HepG2 (cell line): Measurements from ENCODE around the gene CSNK1A1. TPM values are rescaled to one million over a fixed set of nuclear protein-coding genes. Genes with fewer than 3 reads are reported as not detected.

Experiments used
- ATAC-seq: fragments of 200-7000 bp; cut with Tn5 transposase; 3 replicates; pipeline ENCODE4 v1.9.1; 2020; ENCODE audit warnings: mild to moderate bottlenecking, moderate library complexity
- BruUV-seq: library from RNA; stranded (reverse); fragments of 400-500 nt; replicated peaks from 2 replicates; lab custom pipeline; 2021; lab: Mats Ljungman, UMichigan
- CTCF ChIA-PET: fragments of 300-600 bp; formaldehyde crosslinking; extraction: SDS; loops from one replicate; lab custom pipeline; 2021; ENCODE audit warnings: low total read pairs, inconsistent platforms, low intra/inter-chr PET ratio; lab: Yijun Ruan, JAX
- POLR2A ChIA-PET: fragments of 350-600 bp; sonication (Branson Sonifier 250); formaldehyde crosslinking; loops from one replicate; lab custom pipeline; 2020; ENCODE audit warnings: antibody characterized with exemption, inconsistent platforms; lab: Yijun Ruan, JAX
- DNase-seq: peaks from one replicate; pipeline ENCODE4 v3.0.0-alpha.2; 2015; ENCODE audit warnings: low spot score
- FAIRE-seq: peaks from 3 replicates; lab custom pipeline; 2011; peaks lifted over from hg19 to GRCh38; lab: Jason Lieb, UNC
- H2AFZ ChIP-seq: one replicate; pipeline ENCODE4 v1.6.1; 2011; ENCODE audit warnings: low read length, inconsistent platforms
- H3K27ac ChIP-seq: fragments of 300-600 bp; 3 replicates; pipeline ENCODE4 v1.8.0; 2011; ENCODE audit warnings: mixed run types, mild to moderate bottlenecking, mixed read lengths, low read length, inconsistent platforms; ENCODE audit not compliant: insufficient read depth; ENCODE audit errors: extremely low read length
- H3K27me3 ChIP-seq, 2 experiments: fragments of 200-600 bp in 1 of 2; 2 replicates in 1 of 2; 3 replicates in 1 of 2; pipeline versions ENCODE4 v1.6.0 to v1.8.0; 2011; ENCODE audit warnings: low read length in 2 of 2, mild to moderate bottlenecking in 2 of 2, moderate library complexity in 2 of 2, inconsistent platforms in 1 of 2; ENCODE audit not compliant: insufficient read depth in 2 of 2, control insufficient read depth in 1 of 2
- H3K36me3 ChIP-seq, 2 experiments: fragments of 200-600 bp in 1 of 2; replicated peaks in 1 of 2; 2 replicates in 1 of 2; 3 replicates in 1 of 2; pipeline versions ENCODE4 v1.5.1 to v1.8.0; 2011; ENCODE audit warnings: low read length in 2 of 2, inconsistent platforms in 1 of 2; ENCODE audit not compliant: insufficient read depth in 2 of 2, control insufficient read depth in 1 of 2
- H3K4me1 ChIP-seq: 2 replicates; pipeline ENCODE4 v1.5.1; 2012; ENCODE audit warnings: low read length, inconsistent platforms; ENCODE audit not compliant: insufficient read depth
- H3K4me2 ChIP-seq: 2 replicates; pipeline ENCODE4 v1.6.0; 2011; ENCODE audit warnings: low read depth, low read length, inconsistent platforms
- H3K4me3 ChIP-seq, 3 experiments: fragments of 200-600 bp in 1 of 3; sonication (generic), shearing (Covaris generic) in 1 of 3; replicated peaks in 1 of 3; 2 replicates each; pipeline ENCODE4 v1.5.1; 2011 to 2016; ENCODE audit warnings: low read length in 3 of 3, inconsistent platforms in 2 of 3, low read depth in 2 of 3, mild to moderate bottlenecking in 2 of 3, control low read depth in 1 of 3, mixed read lengths in 1 of 3; ENCODE audit not compliant: insufficient read depth in 1 of 3
- H3K79me2 ChIP-seq: one replicate; pipeline ENCODE4 v1.6.1; 2011; ENCODE audit warnings: low read length, inconsistent platforms; ENCODE audit not compliant: insufficient read depth
- H3K9ac ChIP-seq: 2 replicates; pipeline ENCODE4 v1.6.0; 2011; ENCODE audit warnings: mild to moderate bottlenecking, low read depth, low read length, inconsistent platforms; ENCODE audit not compliant: insufficient read depth
- H3K9me3 ChIP-seq: 2 replicates; pipeline ENCODE4 v1.5.1; 2012; ENCODE audit warnings: mild to moderate bottlenecking, low read length
- H4K20me1 ChIP-seq: 2 replicates; pipeline ENCODE4 v1.6.0; 2011; ENCODE audit warnings: inconsistent platforms, mild to moderate bottlenecking, low read length, moderate library complexity; ENCODE audit not compliant: insufficient read depth
- HINFP ChIP-seq: sonication (generic); formaldehyde crosslinking; IDR thresholded peaks from 2 replicates; pipeline ENCODE4 v1.4.0; 2020; ENCODE audit warnings: low read depth, mild to moderate bottlenecking, missing genetic modification reagents
- HNRNPH1 ChIP-seq: fragments of 200-400 bp; formaldehyde crosslinking; optimal IDR thresholded peaks from 2 replicates; pipeline ENCODE3; 2017; ENCODE audit warnings: mild to moderate bottlenecking, low read depth, low read length
- KLF13 ChIP-seq: sonication (generic); formaldehyde crosslinking; IDR thresholded peaks from 2 replicates; pipeline ENCODE4 v1.4.0; 2020; ENCODE audit warnings: mild to moderate bottlenecking, missing genetic modification reagents
- MAX ChIP-seq: IDR thresholded peaks from 2 replicates; pipeline ENCODE4 v1.6.1; 2012; ENCODE audit warnings: inconsistent platforms
- MBD4 ChIP-seq: IDR thresholded peaks from 2 replicates; pipeline ENCODE4 v1.6.1; 2012; ENCODE audit warnings: low read length, inconsistent platforms, borderline replicate concordance
- MIER2 ChIP-seq: IDR thresholded peaks from 2 replicates; pipeline ENCODE4 v1.6.1; 2016; ENCODE audit warnings: missing biosample characterization, missing genetic modification reagents
- MLX ChIP-seq: IDR thresholded peaks from 2 replicates; pipeline ENCODE4 v1.6.1; 2016
- MTA3 ChIP-seq: sonication (generic); formaldehyde crosslinking; IDR thresholded peaks from 2 replicates; pipeline ENCODE4 v1.4.0; 2020; ENCODE audit warnings: missing genetic modification reagents
- RFX1 ChIP-seq: fragments of 450-650 bp; IDR thresholded peaks from 2 replicates; pipeline ENCODE4 v1.6.1; 2017
- YY1 ChIP-seq: IDR thresholded peaks from 2 replicates; pipeline ENCODE4 v1.6.1; 2011; ENCODE audit warnings: low read length, low read depth, moderate library complexity, mild to moderate bottlenecking; ENCODE audit not compliant: insufficient read depth, insufficient replicate concordance
- ZMYM2 ChIP-seq: sonication (generic); formaldehyde crosslinking; IDR thresholded peaks from 2 replicates; pipeline ENCODE4 v1.8.0; 2022; ENCODE audit warnings: mild to moderate bottlenecking, missing genetic modification reagents
- ZNF17 ChIP-seq: sonication (generic); formaldehyde crosslinking; IDR thresholded peaks from 2 replicates; pipeline ENCODE4 v1.5.0; 2020; ENCODE audit warnings: mild to moderate bottlenecking, missing genetic modification reagents
- ZNF431 ChIP-seq: sonication (generic); formaldehyde crosslinking; IDR thresholded peaks from 2 replicates; pipeline ENCODE4 v1.9.0; 2022; ENCODE audit warnings: missing genetic modification reagents, low read depth, mild to moderate bottlenecking, borderline replicate concordance
- WGBS: methylation state at CpG from one replicate; pipeline ENCODE4 v1.1.6; 2017; ENCODE audit warnings: low lambda C conversion rate; 5-methylcytosine and 5-hydroxymethylcytosine counted together
- in situ Hi-C: cut with HindIII; loops from 2 replicates; pipeline ENCODE4 v1.10.0; 2017; ENCODE audit warnings: low pct_unique_long_range_greater_than_20kb; ENCODE audit not compliant: extremely low pct_ligation_motif_present
- intact Hi-C: fragments of 100-400 bp; cut with micrococcal nuclease; formaldehyde crosslinking; loops from one replicate; pipeline ENCODE4 v1.10.0; 2022; ENCODE audit not compliant: unreplicated experiment
- polyA plus RNA-seq, 8 experiments: library from polyadenylated mRNA; depleted of rRNA in 3 of 8; stranded (reverse) in 7 of 8; unstranded in 1 of 8; fragments of >200 nt; fragmentation: Illumina TruSeq in 4 of 8; extraction: Trizol in 4 of 8; gene quantifications; 2 replicates each; pipeline versions ENCODE4 v1.2.1 to v1.2.3, GENCODE V29; 2011 to 2016; ENCODE audit warnings: low read depth in 4 of 8, missing spikeins in 1 of 8, mixed read lengths in 1 of 8; ENCODE audit not compliant: insufficient read depth in 1 of 8
- total RNA-seq, 5 experiments: library from RNA; depleted of rRNA; stranded (reverse); fragments of >200 nt; fragmentation: Illumina TruSeq; extraction: Trizol; gene quantifications; 2 replicates each; pipeline ENCODE4 v1.2.3, GENCODE V29; 2016; ENCODE audit warnings: low read depth in 1 of 5

The CSNK1A1 gene
- total and polyA plus RNA-seq, 2 of the 13 experiments (the other 11 are each of a cell fraction or from before 2014, with no cell fraction given): 89.0 to 149 TPM

GRCh38 chr5:149588936-149589335 lies 37.7 kb upstream of the CSNK1A1 start (continued):
- TF ChIP-seq MAX: no peak
- no peak for TF ChIP-seq ZNF17 (CRISPR knock-in tag)
- no peak for TF ChIP-seq MLX (CRISPR knock-in tag)
- TF ChIP-seq KLF13 (CRISPR knock-in tag): no peak
- no peak for TF ChIP-seq HNRNPH1
- no peak for TF ChIP-seq MTA3 (CRISPR knock-in tag)

GRCh38 chr5:149586708-149587318 lies 35.6 kb upstream of the CSNK1A1 start:
- ATAC-seq: no peak
- no peaks in the 10 kb centered on the region for H3K79me2 ChIP-seq
- 4% methylated on average over 1 of the region's 1 CpG for WGBS
- no peak for DNase-seq
- H2AFZ ChIP-seq: no peak overlapping the region
- ChIA-PET POLR2A (no interaction called here), CTCF (no interaction called here)
- H3K9ac ChIP-seq: no peak overlapping the region
- no peak overlapping the region for H3K4me2 ChIP-seq
- no TSS peak for BruUV-seq
- H3K27ac ChIP-seq: no peak overlapping the region
- in situ Hi-C loops (no loop called here), intact Hi-C loops (no loop called here)
- no peak for FAIRE-seq
- TF ChIP-seq RFX1 (no peak), MIER2 (CRISPR knock-in tag) (no peak), ZNF431 (CRISPR knock-in tag) (no peak), YY1 (no peak), HINFP (CRISPR knock-in tag) (no peak), ZMYM2 (CRISPR knock-in tag) (no peak), MBD4 (no peak)
- peaks cover 0 to 8% of the 10 kb centered on the region in 2 experiments; a peak in 2 of 5 replicates for H3K27me3 ChIP-seq
- H3K4me3 ChIP-seq: no peak overlapping the region
- no peaks in the 10 kb centered on the region for H3K9me3 ChIP-seq
- no peaks in the 10 kb centered on the region for H3K36me3 ChIP-seq
- H3K4me1 ChIP-seq: peaks cover 5% of the 10 kb centered on the region
- no peaks in the 10 kb centered on the region for H4K20me1 ChIP-seq
